ENCODE measurements around the gene NPAS3.
A peak's percentile ranks its signal among the peaks of the same experiment; 100 is the strongest.

NPAS3 gene

DNA sequence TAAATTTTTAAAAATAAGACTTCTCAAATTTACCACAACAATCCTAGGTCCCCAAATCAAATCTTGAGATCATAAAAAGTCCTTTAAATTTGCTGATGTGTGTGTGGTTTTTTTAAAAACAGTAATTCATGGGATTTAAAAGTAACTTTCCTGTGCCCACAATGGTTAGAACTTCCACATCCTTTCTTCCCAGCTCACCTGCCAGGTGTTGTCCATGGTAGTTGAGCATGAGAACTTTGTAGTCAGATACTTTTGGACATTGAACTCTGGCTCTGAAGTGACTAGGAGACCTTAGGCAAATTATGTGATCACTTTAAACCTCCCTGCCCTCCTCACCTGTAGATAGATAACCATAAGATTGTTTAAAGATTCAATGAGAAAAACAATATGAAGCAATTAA, 253.2 kb downstream of the NPAS3 start:
- DNase-seq, result no peak

DNA sequence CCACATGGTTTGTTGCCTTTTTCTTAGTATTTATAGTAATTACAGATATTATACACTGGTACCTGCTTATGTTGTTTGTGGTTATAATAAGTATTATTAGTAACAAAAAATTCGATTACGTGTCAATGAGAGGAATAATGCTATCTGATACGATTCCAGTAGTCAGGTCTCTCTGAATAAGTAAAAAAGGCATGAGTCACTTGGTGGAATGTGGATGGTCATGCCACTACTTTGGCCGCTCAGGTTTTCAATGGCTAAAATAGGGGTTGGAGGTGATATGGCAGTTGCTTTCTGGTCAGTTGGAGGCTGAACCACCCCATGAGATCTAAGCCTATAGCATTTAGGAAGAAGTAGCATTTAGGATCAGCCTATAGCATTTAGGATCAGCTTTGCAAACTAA, 255.9 kb downstream of the NPAS3 start:
- DNase-seq, result no peak

DNA sequence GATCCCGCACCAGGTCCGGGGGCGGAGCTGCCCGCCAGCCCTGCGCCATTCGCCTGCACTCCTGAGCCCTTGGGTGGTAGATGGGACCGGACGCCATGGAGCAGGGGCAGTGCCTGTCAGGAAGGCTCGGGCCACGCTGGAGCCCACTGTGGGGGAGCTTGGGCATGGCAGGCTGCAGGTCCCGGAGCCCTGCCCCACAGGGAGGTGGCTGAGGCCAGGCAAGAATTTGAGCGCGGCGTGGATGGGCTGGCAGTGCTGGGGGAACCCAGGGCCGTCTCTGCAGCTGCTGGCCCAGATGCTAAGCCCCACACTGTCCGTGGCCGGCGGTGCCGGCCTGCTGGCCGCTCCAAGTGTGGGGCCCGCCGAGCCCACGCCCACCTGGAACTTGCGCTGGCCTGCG, 260.0 kb downstream of the NPAS3 start:
- no peak for DNase-seq

DNA sequence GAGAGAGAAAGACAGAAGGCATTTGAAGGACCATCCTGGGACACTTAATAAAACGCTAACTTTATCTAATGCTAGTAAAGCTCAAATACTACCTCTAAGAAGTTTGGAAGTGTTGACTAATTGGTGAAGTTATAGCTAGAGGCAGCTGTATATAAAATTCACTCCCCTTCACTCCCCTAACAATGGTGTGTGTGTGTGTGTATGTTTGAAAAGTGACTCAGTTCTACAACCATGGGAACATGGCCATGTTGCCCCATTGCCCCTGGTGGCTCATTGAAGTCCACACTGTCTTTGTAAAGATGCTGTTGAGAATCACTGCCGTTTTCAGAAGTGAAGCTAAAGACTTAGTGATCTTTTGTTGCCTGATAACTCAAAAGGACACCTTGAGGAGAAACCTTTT, 262.4 kb downstream of the NPAS3 start:
- no peak for DNase-seq

DNA sequence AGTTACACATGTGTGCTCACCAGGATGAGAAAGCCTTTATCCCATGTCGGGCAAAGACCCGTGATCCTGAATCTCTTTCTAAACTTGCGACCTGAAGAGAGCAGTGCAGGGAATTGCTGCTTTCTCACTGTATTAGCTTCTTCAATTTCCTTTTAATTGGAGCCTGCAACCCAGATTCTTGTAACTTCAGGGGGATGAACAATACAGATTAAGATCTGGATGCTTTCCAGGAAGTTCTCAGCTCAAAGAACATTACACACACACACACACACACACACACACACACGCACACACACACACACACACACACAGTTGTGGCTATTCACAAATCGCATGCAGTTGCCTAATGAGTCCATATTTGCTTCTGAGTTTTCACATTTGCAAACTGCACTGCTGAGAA, 268.3 kb downstream of the NPAS3 start:
- no peak for DNase-seq

DNA sequence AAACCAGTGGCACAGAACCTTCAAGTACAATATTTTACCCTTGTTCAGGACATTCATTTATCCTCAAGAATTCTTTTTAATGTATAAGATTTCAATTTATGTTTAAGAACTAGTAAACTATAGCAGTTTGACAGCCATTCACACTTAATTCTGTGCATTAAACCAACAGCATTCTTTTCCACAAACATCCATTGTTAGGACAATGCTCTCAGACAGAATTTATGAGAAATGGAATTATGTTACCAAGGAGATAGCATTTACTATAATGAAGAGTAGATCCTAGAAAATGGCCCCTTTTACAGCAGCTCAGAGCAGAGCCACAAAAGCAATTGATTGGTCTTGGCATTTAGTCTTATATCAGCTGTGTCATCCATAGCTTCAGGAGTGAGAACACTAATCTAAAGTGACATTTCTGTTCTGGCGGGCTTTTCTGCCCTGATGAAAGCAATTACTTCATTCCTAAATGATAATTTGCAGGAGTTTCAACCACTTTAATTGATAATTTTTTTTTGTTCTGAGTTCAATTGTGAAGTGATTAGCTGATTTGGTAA, 268.9 kb downstream of the NPAS3 start:
- no peak for DNase-seq

DNA sequence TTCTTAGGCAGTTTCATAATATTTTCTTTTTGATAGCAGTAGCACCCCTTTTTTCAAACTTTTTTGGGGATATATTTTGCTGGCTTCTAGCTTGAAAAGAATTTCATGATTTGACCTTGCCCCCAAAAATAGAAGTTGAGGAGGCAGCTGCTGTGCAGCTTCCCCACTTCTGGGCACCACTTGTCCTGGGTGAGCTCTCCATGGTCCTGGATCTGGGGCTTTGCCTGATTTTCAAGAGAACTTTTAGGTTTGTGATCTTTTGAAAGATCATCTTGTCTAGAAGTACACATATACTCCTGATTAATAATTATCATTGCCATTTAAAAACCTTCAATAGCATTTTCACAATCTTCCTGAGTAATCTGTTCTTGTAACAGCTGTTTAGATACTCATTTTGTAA, 271.6 kb downstream of the NPAS3 start:
- peak; percentile 53 for DNase-seq

DNA sequence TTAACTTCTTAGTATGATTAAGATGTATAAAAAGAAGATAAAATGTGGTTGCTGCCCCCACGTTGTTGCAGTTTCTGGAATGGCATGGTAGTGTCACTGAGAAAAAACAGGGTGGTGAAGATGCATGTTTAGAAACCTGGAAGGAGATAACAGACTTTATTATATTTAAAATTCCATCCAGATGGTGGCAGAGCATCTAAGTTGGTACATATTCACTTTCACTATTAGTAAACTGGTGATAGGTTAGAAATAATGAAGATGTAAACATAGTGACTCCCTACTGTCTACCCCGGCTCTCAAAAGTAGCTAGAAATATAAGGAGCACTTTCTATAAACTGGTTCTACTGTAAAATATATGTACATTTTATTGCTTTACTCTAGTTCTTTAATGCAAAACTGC, 279.3 kb downstream of the NPAS3 start:
- DNase-seq, result no peak

DNA sequence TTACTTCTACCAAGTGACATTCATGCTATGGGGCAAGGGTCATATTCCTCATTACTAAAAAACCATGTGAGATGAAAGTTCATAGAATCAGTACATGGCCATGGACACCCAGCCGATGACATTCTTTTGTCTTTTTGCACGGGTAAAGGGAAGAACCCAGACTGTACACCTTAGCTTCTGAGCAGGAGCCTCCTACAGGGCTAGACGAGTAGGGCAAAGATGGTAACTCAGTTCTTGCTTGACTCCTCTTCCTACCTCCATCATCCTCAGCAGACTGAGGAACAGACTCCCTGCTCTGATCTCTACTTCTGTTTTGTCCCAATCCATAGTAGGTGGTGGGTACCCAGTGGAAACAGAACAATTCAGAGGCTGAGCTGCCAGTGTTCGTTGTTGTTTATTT, 281.3 kb downstream of the NPAS3 start:
- DNase-seq, result no peak

DNA sequence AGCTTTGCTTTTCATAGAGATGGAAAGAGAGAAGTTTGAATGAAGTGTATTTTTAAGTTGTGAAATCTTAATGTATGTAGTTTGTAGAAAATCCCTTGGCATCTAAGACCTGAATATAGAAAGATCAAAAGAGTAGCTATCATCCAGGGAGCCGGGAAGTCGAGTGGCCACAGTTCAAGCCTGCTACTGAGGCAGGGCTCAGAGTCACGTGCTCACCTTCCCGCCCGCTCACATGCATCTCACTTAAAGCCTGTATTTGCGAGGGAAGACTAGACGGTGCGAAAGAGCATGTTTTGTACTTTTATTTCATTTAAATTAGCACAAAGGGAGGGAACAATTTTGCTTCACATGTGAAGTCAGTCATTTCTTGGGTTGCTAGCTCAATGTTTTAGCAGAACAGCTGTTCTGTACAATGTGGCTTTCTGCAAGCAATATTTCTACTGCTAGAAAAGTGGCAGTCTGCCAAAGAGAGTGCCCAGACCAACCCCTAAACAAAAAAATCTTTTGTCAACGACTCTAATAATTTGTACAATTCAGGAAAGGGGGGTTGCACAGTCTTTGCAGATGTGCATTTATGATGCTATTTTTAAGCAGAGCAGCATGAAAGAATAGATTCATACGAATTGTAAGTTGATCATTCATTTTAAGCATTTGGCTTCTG, 290.7 kb downstream of the NPAS3 start:
- DNase-seq, result peak; percentile 62

DNA sequence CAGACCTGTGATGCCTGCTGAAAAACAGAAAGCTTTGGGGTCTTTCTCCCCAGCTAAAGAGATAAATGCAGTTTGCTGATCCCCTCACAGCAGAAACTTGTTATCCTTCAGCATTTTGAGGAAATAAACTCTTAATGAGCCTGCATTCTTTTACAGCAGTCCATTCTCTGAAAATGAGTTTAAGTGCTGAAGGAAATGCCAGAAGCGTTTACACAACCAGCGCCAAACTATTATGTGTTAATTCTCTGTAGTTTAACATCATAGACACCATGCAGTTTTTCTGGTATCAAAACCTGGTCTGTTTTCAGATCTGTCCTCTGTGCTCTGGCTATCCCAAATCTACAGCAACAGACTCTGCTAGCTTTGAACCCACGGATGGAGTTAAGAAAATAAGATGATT, 291.3 kb downstream of the NPAS3 start:
- no peak for DNase-seq

DNA sequence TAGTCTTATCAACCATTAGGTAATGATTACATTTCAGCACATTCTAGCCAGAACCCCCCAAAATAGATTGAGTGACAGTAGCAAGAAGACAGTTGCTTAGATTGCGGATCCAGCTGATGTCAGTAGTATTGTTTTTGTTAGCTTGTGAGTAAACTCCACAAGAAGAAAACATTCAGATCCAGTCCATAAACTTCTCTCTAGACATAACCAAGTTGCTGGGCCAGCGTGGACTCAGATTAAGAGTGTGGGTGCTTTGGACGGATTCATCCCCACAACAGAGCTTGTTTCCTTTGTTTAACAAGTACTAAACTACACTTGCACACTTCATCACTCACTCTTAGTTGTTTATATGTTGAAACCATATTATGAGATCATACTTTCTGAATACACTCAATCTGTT, 293.4 kb downstream of the NPAS3 start:
- no peak for DNase-seq

DNA sequence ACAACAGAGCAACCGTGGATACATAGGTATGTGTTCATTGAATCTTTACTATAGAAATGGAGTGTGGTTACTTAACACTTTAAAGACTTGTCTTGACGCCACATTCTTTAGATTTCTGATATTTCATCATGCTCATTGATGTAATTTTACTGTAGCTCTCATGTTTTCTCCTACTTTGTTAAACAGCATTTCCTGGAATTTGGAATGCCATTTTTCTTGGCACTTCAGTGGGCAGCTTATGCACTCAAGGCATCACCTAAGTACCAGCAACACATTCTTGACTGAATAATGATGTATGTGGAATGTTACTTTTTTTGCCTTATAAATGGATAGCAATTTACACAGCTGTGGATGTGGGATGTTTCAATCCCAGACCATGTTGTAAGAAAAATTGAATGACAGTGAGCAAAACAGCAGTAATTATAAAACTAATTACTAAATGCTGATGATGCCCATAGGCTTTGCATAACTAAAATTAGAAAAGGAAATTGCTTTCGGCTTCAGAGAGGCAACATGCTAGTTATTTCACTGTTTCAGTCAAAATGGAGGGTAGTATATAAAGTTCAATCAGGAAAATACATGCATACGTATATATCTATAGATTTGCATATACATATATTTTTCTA, 298.5 kb downstream of the NPAS3 start:
- DNase-seq, result no peak

DNA sequence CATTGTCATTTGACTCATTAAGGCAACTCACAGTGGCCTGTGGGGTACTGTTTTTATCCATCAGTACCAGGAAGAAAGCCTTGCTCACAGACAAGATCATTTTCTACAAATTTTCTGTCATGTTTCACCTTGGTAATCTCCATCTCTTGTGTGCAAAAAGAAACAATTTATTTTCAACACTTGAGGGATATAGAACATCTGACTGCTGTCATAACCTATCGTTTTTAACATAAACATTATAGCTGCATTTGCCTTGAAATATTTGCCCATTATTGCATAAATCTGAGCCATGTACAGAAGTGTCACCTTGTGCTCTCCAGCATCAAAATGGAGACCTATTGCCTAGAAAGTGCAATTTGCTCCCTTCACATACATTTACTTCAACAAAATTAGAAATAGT, 300.8 kb downstream of the NPAS3 start:
- DNase-seq, result no peak

DNA sequence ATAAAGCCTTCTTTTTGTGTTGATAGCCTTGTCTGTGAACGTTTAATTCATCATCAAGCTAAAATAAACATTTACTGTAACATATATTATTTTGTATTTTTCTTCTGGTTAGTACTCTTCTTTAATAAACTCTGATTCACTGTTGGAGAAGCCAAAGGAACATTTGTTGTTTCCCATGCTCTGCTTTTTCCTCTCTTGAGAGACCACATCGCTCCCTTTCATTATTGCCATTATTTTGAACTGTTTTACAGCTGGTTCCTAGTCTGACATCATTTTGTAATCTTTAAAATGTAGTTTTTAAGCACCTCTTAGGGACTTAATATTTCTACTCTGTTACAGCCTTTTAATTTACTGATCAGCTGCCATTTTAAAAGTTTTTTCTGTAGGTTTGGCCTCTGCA, 301.8 kb downstream of the NPAS3 start:
- no peak for DNase-seq

DNA sequence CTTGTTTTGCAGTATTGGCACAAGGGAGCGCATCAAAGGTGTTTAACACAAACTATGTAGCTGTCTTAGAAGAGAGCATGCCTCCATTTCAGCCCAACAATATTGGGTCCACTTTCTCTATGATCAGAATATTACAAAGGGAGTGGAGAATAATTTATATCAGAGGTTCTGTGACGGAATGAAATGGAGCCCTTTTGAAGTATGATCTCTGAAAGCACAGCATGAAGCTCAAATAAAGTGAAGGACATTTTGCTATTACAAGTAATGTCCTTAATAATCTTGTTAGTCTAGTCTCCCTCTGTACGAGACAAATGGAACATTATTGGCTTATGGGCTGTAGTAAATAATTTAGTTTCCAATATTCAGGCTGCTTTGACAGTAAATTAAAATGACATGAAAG, 302.7 kb downstream of the NPAS3 start:
- no peak for DNase-seq

DNA sequence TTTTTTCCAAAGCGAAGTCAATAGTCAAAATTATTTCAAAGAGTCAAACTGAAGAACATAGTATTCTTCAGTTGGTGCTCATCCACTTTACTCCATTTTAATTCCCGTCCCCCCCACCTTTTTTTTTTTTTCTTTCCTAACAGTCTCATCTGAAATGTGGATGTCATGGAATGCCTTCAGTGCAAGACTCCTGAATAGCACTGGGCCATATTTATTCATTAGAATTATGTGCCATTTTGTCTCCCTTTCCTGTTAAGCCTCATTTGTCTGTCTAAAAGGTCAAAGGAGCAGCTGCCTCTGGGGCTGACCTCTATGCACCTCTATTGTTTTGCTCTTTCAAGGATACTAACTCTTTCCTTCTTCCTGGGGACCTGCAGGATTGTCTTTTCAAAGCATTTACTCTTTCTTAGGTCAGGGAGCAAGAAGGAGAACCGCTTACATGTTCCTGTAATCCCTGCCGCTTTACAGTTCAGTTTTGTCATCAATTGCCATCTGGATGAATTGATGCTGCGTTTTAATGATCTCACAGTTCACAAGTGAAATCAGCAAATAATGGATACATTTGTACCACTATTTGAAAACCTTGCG, 310.6 kb downstream of the NPAS3 start:
- no peak for DNase-seq

DNA sequence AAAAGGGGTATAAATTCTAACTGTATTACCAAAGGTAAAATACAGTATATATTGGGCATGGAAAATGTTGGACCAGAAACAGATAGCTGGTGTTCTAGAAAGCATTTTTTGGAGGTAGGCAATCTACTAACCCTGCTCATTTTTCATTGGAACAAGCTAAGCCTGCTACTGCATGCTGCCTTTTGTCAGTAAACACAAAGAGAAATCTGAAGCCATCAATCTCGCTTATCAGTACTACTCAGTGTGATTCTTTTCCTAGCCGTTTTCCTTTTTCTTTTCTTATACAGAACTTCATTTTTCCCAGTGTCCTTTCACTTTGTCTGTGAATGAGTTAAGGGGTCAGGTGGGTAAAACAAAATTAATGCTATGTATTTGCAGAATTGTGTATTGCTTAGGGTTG, 312.3 kb downstream of the NPAS3 start:
- no peak for DNase-seq

DNA sequence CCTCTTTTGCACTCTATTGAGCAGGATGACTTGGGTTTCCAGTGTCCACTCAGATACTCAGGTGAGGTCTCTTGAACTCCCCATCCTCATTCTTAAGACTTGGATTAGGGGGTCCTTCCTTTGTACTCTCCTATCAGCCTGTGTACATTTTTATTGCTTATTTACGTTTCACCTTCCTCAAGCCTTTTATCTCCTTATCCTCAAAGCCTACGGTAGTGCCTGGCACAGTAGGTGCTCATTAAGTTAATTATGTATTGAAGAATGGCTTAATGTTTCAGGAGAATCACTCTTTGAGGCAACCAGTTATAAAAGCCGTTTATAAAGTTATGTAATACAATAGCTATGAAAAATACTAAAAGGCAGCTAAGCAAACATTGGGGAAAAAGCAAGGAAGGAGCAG, 315.7 kb downstream of the NPAS3 start:
- DNase-seq, result no peak

DNA sequence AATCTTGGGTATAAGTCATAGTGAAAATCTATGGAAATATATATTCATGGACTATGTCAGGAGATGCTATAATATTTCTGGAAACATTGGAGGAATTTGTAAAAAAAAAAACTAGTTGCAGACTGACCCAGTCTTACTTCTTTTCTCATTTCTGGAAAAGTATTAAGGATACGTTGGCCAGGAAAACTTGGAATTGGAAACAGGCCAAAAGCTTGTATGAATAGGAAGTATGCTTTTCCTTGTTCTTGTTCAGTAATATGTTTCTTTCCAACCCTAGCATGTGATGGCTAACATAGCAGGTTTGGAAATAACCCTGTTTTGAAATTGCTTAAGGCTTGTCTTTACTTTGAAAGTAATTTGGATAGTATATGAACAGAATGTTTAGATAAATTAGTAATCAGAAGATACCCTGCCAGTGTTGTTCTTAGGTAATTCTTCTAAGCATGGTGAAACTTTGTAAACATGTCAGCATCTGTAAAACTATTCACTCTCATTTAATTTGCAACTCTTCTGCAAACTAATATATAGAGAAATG, 316.2 kb downstream of the NPAS3 start:
- DNase-seq, result peak; percentile 44

DNA sequence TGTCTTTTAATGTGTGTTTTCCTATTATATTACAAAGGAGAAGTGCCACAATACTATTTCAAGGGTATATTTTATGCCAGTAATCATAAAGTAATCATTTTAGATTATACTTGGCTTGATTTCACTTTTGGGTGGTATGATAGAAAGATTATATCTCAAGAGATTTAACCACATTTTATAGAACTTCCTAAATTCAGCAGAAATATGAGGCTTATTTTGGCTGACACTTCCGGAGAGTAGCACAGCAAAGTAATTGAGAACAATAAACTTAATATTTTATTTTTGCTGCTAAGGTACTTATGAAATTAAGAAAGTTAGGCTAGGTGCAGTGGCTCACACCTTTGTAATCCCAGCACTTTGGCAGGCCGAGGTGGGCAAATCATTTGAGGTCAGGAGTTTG, 319.1 kb downstream of the NPAS3 start:
- no peak for DNase-seq

DNA sequence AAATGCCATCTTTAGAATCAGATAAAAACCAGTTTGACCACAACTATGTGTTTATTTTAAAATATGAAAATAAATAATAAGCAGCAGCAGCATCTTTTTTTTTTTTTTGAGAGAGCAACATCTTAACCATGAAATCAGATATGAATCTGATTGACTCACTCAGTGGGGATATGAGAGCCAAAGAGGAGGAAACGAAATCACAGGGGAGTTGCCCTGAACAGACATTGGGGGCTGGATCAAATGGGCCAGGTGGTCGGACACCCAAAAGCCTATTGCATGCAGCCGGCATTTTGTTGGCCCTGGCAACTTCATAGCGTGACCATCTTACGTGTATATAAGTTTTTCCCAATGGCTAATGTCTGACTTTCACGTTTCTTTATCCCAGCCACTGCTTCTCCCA, 321.1 kb downstream of the NPAS3 start:
- DNase-seq, result peak; percentile 25

DNA sequence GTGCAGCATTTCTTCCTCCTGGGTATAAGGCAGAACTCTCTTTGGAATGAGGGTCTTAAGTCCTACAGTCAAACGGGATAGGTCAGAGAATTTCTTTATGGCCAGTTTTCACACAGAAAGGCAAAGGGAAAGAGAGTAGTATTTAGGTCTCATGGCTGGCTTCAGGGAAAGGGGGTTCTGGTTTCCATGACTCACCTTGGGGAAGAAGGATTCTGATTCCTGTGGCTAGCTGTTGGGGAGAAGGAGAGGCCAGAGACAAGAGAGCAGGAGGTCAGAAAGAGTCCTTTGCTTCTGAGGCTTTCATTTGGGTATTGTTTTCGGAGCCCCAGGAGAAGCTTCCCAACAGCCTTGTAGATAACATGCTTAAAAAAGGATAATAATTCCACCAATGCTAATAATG, 332.5 kb downstream of the NPAS3 start:
- DNase-seq, result no peak

DNA sequence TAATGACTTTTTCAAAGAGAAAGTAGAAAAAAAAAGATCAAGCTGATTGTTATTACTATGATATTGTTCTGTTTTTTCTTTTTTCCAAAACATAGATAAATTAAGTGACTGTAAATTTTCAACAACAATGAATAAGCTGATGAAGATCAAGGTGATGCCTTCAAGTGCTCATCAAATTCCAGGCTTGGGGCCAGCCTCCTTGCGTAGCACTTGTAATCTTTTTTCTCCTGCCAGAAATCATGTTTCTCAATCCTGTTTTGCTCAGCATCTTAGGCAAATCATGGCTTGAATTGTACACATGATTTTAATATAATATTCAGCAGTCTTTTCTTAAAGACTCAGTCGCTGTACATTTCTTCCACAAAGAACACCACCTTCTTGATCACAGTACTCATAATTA, 333.2 kb downstream of the NPAS3 start:
- DNase-seq, result no peak
